ENCODE results near the gene SRPK2.

DNA sequence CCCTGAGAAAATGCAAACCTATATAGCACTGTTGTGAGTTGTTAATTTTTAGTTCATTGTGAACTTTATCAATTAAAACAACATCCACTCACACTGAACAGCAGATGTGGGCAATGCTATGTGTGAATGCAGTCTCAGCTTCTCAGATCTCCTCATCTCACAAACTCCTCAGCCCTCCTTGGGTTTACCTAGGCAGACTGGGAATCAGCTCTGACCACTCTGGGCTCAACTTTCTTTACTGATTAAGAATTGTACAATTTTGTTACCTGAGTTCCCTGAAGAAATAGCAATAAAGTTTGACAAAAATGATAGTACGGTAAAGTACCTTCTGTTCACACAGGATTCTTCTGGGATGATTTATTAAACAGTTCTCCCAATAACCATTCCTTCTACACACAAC lies 124.0 kb downstream of the SRPK2 start:
- TF ChIP-seq, protein P1, sequence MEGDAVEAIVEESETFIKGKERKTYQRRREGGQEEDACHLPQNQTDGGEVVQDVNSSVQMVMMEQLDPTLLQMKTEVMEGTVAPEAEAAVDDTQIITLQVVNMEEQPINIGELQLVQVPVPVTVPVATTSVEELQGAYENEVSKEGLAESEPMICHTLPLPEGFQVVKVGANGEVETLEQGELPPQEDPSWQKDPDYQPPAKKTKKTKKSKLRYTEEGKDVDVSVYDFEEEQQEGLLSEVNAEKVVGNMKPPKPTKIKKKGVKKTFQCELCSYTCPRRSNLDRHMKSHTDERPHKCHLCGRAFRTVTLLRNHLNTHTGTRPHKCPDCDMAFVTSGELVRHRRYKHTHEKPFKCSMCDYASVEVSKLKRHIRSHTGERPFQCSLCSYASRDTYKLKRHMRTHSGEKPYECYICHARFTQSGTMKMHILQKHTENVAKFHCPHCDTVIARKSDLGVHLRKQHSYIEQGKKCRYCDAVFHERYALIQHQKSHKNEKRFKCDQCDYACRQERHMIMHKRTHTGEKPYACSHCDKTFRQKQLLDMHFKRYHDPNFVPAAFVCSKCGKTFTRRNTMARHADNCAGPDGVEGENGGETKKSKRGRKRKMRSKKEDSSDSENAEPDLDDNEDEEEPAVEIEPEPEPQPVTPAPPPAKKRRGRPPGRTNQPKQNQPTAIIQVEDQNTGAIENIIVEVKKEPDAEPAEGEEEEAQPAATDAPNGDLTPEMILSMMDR (CRISPR knock-in tag; IDR thresholded peaks at IDR 0.05), result no peak
- TF ChIP-seq, protein P2, sequence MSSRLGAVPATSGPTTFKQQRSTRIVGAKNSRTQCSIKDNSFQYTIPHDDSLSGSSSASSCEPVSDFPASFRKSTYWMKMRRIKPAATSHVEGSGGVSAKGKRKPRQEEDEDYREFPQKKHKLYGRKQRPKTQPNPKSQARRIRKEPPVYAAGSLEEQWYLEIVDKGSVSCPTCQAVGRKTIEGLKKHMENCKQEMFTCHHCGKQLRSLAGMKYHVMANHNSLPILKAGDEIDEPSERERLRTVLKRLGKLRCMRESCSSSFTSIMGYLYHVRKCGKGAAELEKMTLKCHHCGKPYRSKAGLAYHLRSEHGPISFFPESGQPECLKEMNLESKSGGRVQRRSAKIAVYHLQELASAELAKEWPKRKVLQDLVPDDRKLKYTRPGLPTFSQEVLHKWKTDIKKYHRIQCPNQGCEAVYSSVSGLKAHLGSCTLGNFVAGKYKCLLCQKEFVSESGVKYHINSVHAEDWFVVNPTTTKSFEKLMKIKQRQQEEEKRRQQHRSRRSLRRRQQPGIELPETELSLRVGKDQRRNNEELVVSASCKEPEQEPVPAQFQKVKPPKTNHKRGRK (CRISPR knock-in tag; IDR thresholded peaks at IDR 0.05), result no peak
- TF ChIP-seq SMARCC2 (IDR thresholded peaks at IDR 0.05), result no peak
- TF ChIP-seq HES4 (CRISPR knock-in tag; IDR thresholded peaks at IDR 0.05; ENCODE audit: borderline replicate concordance), result no peak
- no peak for TF ChIP-seq ZNF431 (CRISPR knock-in tag; IDR thresholded peaks at IDR 0.05; ENCODE audit: borderline replicate concordance, low read depth)
- TF ChIP-seq ZNF772 (CRISPR knock-in tag; IDR thresholded peaks at IDR 0.05), result no peak
- TF ChIP-seq, protein P3, sequence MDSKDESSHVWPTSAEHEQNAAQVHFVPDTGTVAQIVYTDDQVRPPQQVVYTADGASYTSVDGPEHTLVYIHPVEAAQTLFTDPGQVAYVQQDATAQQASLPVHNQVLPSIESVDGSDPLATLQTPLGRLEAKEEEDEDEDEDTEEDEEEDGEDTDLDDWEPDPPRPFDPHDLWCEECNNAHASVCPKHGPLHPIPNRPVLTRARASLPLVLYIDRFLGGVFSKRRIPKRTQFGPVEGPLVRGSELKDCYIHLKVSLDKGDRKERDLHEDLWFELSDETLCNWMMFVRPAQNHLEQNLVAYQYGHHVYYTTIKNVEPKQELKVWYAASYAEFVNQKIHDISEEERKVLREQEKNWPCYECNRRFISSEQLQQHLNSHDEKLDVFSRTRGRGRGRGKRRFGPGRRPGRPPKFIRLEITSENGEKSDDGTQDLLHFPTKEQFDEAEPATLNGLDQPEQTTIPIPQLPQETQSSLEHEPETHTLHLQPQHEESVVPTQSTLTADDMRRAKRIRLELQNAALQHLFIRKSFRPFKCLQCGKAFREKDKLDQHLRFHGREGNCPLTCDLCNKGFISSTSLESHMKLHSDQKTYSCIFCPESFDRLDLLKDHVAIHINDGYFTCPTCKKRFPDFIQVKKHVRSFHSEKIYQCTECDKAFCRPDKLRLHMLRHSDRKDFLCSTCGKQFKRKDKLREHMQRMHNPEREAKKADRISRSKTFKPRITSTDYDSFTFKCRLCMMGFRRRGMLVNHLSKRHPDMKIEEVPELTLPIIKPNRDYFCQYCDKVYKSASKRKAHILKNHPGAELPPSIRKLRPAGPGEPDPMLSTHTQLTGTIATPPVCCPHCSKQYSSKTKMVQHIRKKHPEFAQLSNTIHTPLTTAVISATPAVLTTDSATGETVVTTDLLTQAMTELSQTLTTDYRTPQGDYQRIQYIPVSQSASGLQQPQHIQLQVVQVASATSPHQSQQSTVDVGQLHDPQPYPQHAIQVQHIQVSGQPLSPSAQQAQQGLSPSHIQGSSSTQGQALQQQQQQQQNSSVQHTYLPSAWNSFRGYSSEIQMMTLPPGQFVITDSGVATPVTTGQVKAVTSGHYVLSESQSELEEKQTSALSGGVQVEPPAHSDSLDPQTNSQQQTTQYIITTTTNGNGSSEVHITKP (CRISPR knock-in tag; IDR thresholded peaks at IDR 0.05; ENCODE audit: low read depth), result no peak
- no peak for TF ChIP-seq FOSL1 (CRISPR knock-in tag; IDR thresholded peaks at IDR 0.05; ENCODE audit: borderline replicate concordance)
- TF ChIP-seq, protein P4, sequence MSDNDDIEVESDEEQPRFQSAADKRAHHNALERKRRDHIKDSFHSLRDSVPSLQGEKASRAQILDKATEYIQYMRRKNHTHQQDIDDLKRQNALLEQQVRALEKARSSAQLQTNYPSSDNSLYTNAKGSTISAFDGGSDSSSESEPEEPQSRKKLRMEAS (IDR thresholded peaks at IDR 0.05), result no peak
- no peak for TF ChIP-seq SMARCE1 (IDR thresholded peaks at IDR 0.05; ENCODE audit: borderline replicate concordance)
- no peak for TF ChIP-seq NCOA2 (CRISPR knock-in tag; IDR thresholded peaks at IDR 0.05)
- TF ChIP-seq ATAD3A (CRISPR knock-in tag; IDR thresholded peaks at IDR 0.05), result no peak
- no peak for TF ChIP-seq HDAC6 (IDR thresholded peaks at IDR 0.05; ENCODE audit: low read depth, low read length)

Measured in HepG2 (cell line).